ENCODE data around the gene MGST2. TPM values are rescaled to one million over a fixed set of nuclear protein-coding genes. Genes with fewer than 3 reads are reported as not detected.
A peak's percentile ranks its signal among the peaks of the same experiment; 100 is the strongest.

MGST2 gene
- total RNA-seq, 1 experiment from 2014 or later = 27.5 TPM

DNA sequence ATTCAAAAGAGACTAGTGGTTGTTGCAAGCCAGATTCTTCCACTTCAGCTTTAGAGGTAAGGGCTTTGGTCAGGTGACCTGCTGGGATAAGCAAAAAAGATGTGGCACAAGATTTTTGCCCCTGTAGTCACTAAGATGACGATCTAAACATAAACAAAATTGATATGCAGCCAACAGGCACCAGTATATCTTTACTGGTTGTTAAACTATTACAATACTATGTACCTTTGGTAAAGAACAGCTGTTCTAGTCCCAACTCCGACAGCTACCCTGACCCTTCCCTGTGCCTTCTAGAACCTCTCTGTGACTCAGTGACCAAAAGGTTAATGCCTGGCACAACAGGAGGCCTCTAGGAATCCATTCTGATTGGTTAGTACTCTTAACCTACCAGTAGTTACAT lies 59.6 kb downstream of the MGST2 start:
- ChIA-PET POLR2A (no interaction called here), CTCF (interaction anchor here (1.8 to 2.5 kb wide), 2 partner anchors 9 to 15 kb away, joined by 8 to 12 read pairs; no protein-coding TSS in a partner anchor)
- TF ChIP-seq, protein P1, sequence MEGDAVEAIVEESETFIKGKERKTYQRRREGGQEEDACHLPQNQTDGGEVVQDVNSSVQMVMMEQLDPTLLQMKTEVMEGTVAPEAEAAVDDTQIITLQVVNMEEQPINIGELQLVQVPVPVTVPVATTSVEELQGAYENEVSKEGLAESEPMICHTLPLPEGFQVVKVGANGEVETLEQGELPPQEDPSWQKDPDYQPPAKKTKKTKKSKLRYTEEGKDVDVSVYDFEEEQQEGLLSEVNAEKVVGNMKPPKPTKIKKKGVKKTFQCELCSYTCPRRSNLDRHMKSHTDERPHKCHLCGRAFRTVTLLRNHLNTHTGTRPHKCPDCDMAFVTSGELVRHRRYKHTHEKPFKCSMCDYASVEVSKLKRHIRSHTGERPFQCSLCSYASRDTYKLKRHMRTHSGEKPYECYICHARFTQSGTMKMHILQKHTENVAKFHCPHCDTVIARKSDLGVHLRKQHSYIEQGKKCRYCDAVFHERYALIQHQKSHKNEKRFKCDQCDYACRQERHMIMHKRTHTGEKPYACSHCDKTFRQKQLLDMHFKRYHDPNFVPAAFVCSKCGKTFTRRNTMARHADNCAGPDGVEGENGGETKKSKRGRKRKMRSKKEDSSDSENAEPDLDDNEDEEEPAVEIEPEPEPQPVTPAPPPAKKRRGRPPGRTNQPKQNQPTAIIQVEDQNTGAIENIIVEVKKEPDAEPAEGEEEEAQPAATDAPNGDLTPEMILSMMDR (IDR thresholded peaks at IDR 0.05; ENCODE audit: unreplicated experiment) = no peak
- no peak overlapping the region for H3K4me3 Mint-ChIP-seq (ENCODE audit: unreplicated experiment)
- intact Hi-C loops (cut with micrococcal nuclease) = no loop called here
- H3K4me1 Mint-ChIP-seq (ENCODE audit: insufficient read depth, unreplicated experiment) = no peaks in the 10 kb centered on the region
- H3K27me3 Mint-ChIP-seq (ENCODE audit: insufficient read depth, unreplicated experiment) = no peaks in the 10 kb centered on the region
- H3K27ac Mint-ChIP-seq (ENCODE audit: low read depth, unreplicated experiment) = no peak overlapping the region
- no peaks in the 10 kb centered on the region for H3K9me3 Mint-ChIP-seq (ENCODE audit: unreplicated experiment)
- DNase-seq (ENCODE audit: unreplicated experiment) = no peak
- no TSS peak for BruUV-seq (replicated peaks)
- H3K36me3 Mint-ChIP-seq (ENCODE audit: insufficient read depth, unreplicated experiment) = peaks cover 4% of the 10 kb centered on the region

GRCh38 chr4:139726615-139727014 lies 61.0 kb downstream of the MGST2 start:
- Mint-ChIP-seq H3K27ac (ENCODE audit: low read depth, unreplicated experiment) (no peak overlapping the region), H3K36me3 (ENCODE audit: insufficient read depth, unreplicated experiment) (peaks cover 4% of the 10 kb centered on the region), H3K9me3 (ENCODE audit: unreplicated experiment) (no peaks in the 10 kb centered on the region), H3K27me3 (ENCODE audit: insufficient read depth, unreplicated experiment) (no peaks in the 10 kb centered on the region), H3K4me3 (ENCODE audit: unreplicated experiment) (no peak overlapping the region), H3K4me1 (ENCODE audit: insufficient read depth, unreplicated experiment) (no peaks in the 10 kb centered on the region)
- intact Hi-C loops (cut with micrococcal nuclease) = no loop called here
- CTCF ChIA-PET = interaction anchor here (1.2 kb wide), 1 partner anchor 14 kb away, joined by 4 read pairs; no protein-coding TSS in a partner anchor
- TF ChIP-seq, protein P1 (IDR thresholded peaks at IDR 0.05; ENCODE audit: unreplicated experiment) = no peak
- no peak for DNase-seq (ENCODE audit: unreplicated experiment)
- no TSS peak for BruUV-seq (replicated peaks)
- POLR2A ChIA-PET = no interaction called here

- Mint-ChIP-seq H3K27me3 (ENCODE audit: insufficient read depth, unreplicated experiment) (no peaks in the 10 kb centered on the region), H3K4me1 (ENCODE audit: insufficient read depth, unreplicated experiment) (no peaks in the 10 kb centered on the region), H3K9me3 (ENCODE audit: unreplicated experiment) (no peaks in the 10 kb centered on the region), H3K4me3 (ENCODE audit: unreplicated experiment) (no peak overlapping the region), H3K27ac (ENCODE audit: low read depth, unreplicated experiment) (peak overlapping the region; percentile 69), H3K36me3 (ENCODE audit: insufficient read depth, unreplicated experiment) (peaks cover 4% of the 10 kb centered on the region)
- TF ChIP-seq, protein P1 (IDR thresholded peaks at IDR 0.05; ENCODE audit: unreplicated experiment) = no peak
- DNase-seq (ENCODE audit: unreplicated experiment) = no peak
- BruUV-seq (replicated peaks) = no TSS peak
- intact Hi-C loops (cut with micrococcal nuclease) = no loop called here
- POLR2A ChIA-PET = interaction anchor here (1.2 kb wide), 1 partner anchor 62 kb away, joined by 3 read pairs; the partner anchor contains the start of gene MGST2
- CTCF ChIA-PET = interaction anchor here (0.6 to 1.6 kb wide), 3 partner anchors 74 to 544 kb away, joined by 3 read pairs; no protein-coding TSS in a partner anchor
Measured at GRCh38 chr4:139728146-139728545, 62.5 kb downstream of the MGST2 start.

DNA sequence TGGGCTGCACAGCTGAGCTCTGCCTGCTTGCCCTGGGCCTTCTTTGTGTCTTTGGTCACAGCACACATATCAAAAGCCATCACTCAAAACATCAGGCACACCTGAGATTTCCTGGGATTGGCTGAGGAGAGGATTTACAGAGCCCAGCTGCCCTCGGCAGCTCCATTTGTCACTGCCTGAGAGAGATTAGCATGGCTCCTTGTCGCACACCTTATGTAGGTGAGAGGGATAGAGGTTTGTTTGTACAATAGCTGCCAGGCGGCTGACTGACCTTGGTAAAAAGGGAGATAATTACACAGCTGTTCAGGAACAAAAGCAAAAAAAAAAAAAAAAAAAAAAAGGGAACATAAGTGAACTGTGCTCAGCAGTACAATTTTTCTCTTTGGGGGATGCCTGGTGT lies 63.2 kb downstream of the MGST2 start:
- intact Hi-C loops (cut with micrococcal nuclease) = no loop called here
- H3K9me3 Mint-ChIP-seq (ENCODE audit: unreplicated experiment) = no peaks in the 10 kb centered on the region
- no peaks in the 10 kb centered on the region for H3K27me3 Mint-ChIP-seq (ENCODE audit: insufficient read depth, unreplicated experiment)
- no peaks in the 10 kb centered on the region for H3K4me1 Mint-ChIP-seq (ENCODE audit: insufficient read depth, unreplicated experiment)
- no TSS peak for BruUV-seq (replicated peaks)
- ChIA-PET CTCF (interaction anchor here (0.6 to 1.6 kb wide), 3 partner anchors 75 to 543 kb away, joined by 3 read pairs; no protein-coding TSS in a partner anchor), POLR2A (no interaction called here)
- DNase-seq (ENCODE audit: unreplicated experiment) = no peak
- peak overlapping the region; percentile 69 for H3K27ac Mint-ChIP-seq (ENCODE audit: low read depth, unreplicated experiment)
- TF ChIP-seq, protein P1 (IDR thresholded peaks at IDR 0.05; ENCODE audit: unreplicated experiment) = no peak
- H3K4me3 Mint-ChIP-seq (ENCODE audit: unreplicated experiment) = no peak overlapping the region
- peaks cover 4% of the 10 kb centered on the region for H3K36me3 Mint-ChIP-seq (ENCODE audit: insufficient read depth, unreplicated experiment)
